ENCODE measurements around the gene SPAM1. TPM values are rescaled to one million over a fixed set of nuclear protein-coding genes. Genes with fewer than 3 reads are reported as not detected.

Gene SPAM1
- polyA plus RNA-seq, 5 donors = 0.21 TPM; not detected in 4

Other genes with a start within 250 kb of the SPAM1 start
- 10 to 100 TPM; 42.0 to 57.1 (median 53.1) TPM for gene WASL, start 176.2 kb upstream of the SPAM1 start, polyA plus RNA-seq (ENCODE audit: insufficient read depth in 1 of 5, insufficient read length in 5 of 5, low replicate concordance in 1 of 5)
- under 1 TPM in 3 of 5 donors, not detected in 2; 0.04 to 0.93 (median 0.05) TPM for gene HYAL4, start 80.1 kb upstream of the SPAM1 start, polyA plus RNA-seq (ENCODE audit: insufficient read depth in 1 of 5, insufficient read length in 5 of 5, low replicate concordance in 1 of 5)
- 1 to 10 TPM in 4 of 5 donors, under 1 TPM in 1; 0.72 to 1.6 (median 1.1) TPM for gene TMEM229A, start 107.8 kb downstream of the SPAM1 start, polyA plus RNA-seq (ENCODE audit: insufficient read depth in 1 of 5, insufficient read length in 5 of 5, low replicate concordance in 1 of 5)